ENCODE results near the gene HEXD.

- TF ChIP-seq POLR2AphosphoS5 (IDR thresholded peaks at IDR 0.05; ENCODE audit: low read depth, low read length) (no peak), TAF1 (IDR thresholded peaks at IDR 0.05; ENCODE audit: borderline replicate concordance, insufficient read depth, low read length) (no peak), REST (IDR thresholded peaks at IDR 0.05; ENCODE audit: insufficient read depth in 1 of 2, low read depth in 2 of 2, low read length in 2 of 2) (no peak)
These were observed 34.7 kb upstream of the HEXD start for GRCh38 chr17:82383411-82383810.
